Muscle of leg (tissue), 16 donors: Measurements from ENCODE around the gene OSBPL3. TPM values are rescaled to one million over a fixed set of nuclear protein-coding genes. Genes with fewer than 3 reads are reported as not detected.
"Not testable (repeated sequence)": the region's sequence is repeated elsewhere in the genome, so short reads cannot be mapped to it uniquely, and the experiment has no call there.

Source experiments
- DNase-seq: peaks from one replicate; pipeline ENCODE4 v3.0.0; 2013
- H3K27ac ChIP-seq: one replicate; pipeline ENCODE4 v1.5.1; 2013; ENCODE audit warnings: mild to moderate bottlenecking, low read length, control low read depth
- H3K27me3 ChIP-seq: one replicate; pipeline ENCODE4 v1.6.1; 2013; ENCODE audit warnings: low read length; ENCODE audit not compliant: control insufficient read depth, insufficient read depth
- H3K36me3 ChIP-seq: one replicate; pipeline ENCODE4 v1.6.1; 2013; ENCODE audit warnings: low read length; ENCODE audit not compliant: control insufficient read depth, insufficient read depth
- H3K4me1 ChIP-seq: one replicate; pipeline ENCODE4 v1.6.1; 2013; ENCODE audit warnings: low read length; ENCODE audit not compliant: control insufficient read depth, insufficient read depth
- H3K4me3 ChIP-seq: one replicate; pipeline ENCODE4 v1.5.1; 2013; ENCODE audit warnings: low read length, control low read depth
- H3K9me3 ChIP-seq: replicated peaks from 2 replicates; pipeline ENCODE4 v1.6.1; 2013; ENCODE audit warnings: low read depth, low read length; ENCODE audit not compliant: control insufficient read depth
- WGBS: methylation state at CpG from one replicate; pipeline ENCODE4 v1.1.5; 2013; ENCODE audit warnings: missing lambda C conversion rate; ENCODE audit not compliant: insufficient coverage; 5-methylcytosine and 5-hydroxymethylcytosine counted together
- long read RNA-seq, 11 donors: transcript quantifications; one replicate each; lab custom pipeline, GENCODE V29; 2026
- polyA plus RNA-seq, 8 donors: library from polyadenylated mRNA; unstranded; fragments of 120-200 nt; gene quantifications; one replicate each; pipeline versions ENCODE4 v1.2.1 to v1.2.3, GENCODE V29; 2013; ENCODE audit warnings: inconsistent platforms in 1 of 8, low replicate concordance in 1 of 8; ENCODE audit not compliant: insufficient read length in 8 of 8, insufficient read depth in 1 of 8
- total RNA-seq: library from RNA; stranded (reverse); fragments of 120-200 nt; gene quantifications from one replicate; pipeline ENCODE4 v1.2.4, GENCODE V29; 2013

The OSBPL3 gene
- 3.0 TPM for total RNA-seq
- polyA plus RNA-seq: 1 to 10 TPM; 2.4 to 5.1 (median 3.8) TPM
- long read RNA-seq, donor 1: 0 reads
- long read RNA-seq, donor 2: 0 reads
- long read RNA-seq, donor 3: 0 reads
- long read RNA-seq, donor 4: 0 reads
- long read RNA-seq, donor 5, full-length matches to known transcripts: 1 of 1 reads
- long read RNA-seq, donor 5, partial matches to known transcripts: 0 of 1 reads
- long read RNA-seq, donor 5, other reads (novel, unspliced or antisense): 0 of 1 reads
- long read RNA-seq, donor 6: 0 reads
- long read RNA-seq, donor 7: 0 reads
- long read RNA-seq, donor 8: 0 reads
- long read RNA-seq, donor 9: 0 reads
- long read RNA-seq, donor 10, full-length matches to known transcripts: 1 of 1 reads
- long read RNA-seq, donor 10, partial matches to known transcripts: 0 of 1 reads
- long read RNA-seq, donor 10, other reads (novel, unspliced or antisense): 0 of 1 reads
- long read RNA-seq, donor 11: 0 reads

- peaks cover 23% of the 10 kb centered on the region for H3K4me1 ChIP-seq
- H3K36me3 ChIP-seq: no peaks in the 10 kb centered on the region
- peak; percentile 97 for DNase-seq
- WGBS: under 1% methylated on average over 72 of the region's 73 CpGs
- H3K4me3 ChIP-seq: peak within 1 kb of the TSS; percentile 85
- H3K27me3 ChIP-seq: peaks cover 46% of the 10 kb centered on the region
- no peaks in the 10 kb centered on the region for H3K9me3 ChIP-seq
- H3K27ac ChIP-seq: peak within 1 kb of the TSS; percentile 88
These were observed at the start of gene OSBPL3 for GRCh38 chr7:24979863-24980533. TSS of gene OSBPL3 (minus strand) at chr7:24980178. CDS start at chr7:24892472, 87,706 bp downstream.

GRCh38 chr7:25029075-25029474 is 49.1 kb upstream of the OSBPL3 start:
- no CpG with 5 or more reads among the region's 1 CpG for WGBS
- Histone ChIP-seq H3K4me3 (no peak overlapping the region), H3K4me1 (no peaks in the 10 kb centered on the region), H3K27me3 (no peaks in the 10 kb centered on the region), H3K36me3 (no peaks in the 10 kb centered on the region), H3K27ac (no peak overlapping the region), H3K9me3 (no peaks in the 10 kb centered on the region)
- no peak for DNase-seq

GRCh38 chr7:25028370-25029021 is 48.5 kb upstream of the OSBPL3 start:
- no peaks in the 10 kb centered on the region for H3K4me1 ChIP-seq
- H3K4me3 ChIP-seq: no peak overlapping the region
- H3K36me3 ChIP-seq: no peaks in the 10 kb centered on the region
- no peaks in the 10 kb centered on the region for H3K27me3 ChIP-seq
- no peaks in the 10 kb centered on the region for H3K9me3 ChIP-seq
- WGBS: 50% methylated on average over 6 of the region's 8 CpGs
- peak; percentile 1 for DNase-seq
- H3K27ac ChIP-seq: no peak overlapping the region

- Histone ChIP-seq H3K36me3 (no peaks in the 10 kb centered on the region), H3K4me3 (no peak overlapping the region), H3K27ac (no peak overlapping the region), H3K27me3 (no peaks in the 10 kb centered on the region), H3K9me3 (no peaks in the 10 kb centered on the region), H3K4me1 (no peaks in the 10 kb centered on the region)
- 30% methylated on average over 3 of the region's 3 CpGs for WGBS
- DNase-seq: no peak
These were observed 46.2 kb upstream of the OSBPL3 start for GRCh38 chr7:25026156-25026555.

DNA sequence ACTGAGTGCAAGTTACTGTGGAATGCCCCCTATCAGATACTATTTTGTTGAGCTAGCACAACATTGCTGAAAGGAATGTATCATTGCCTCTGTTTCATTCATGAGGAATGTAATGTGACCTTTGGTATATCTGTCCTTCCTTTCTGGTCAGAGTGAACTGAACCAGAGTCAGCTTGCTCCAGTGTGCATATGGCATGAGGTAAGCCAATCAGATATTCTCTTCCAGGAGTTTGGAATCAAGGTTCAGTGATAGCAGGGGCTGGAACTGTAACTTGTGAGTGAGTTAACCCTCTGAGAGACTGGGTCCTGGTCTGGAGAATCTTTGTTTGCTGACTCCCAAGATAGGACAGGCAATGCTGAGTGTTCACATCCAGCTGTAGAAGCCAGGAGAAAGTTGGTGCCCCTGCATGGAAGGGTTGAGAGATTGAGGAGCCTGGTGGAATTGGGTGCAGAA is 45.3 kb upstream of the OSBPL3 start:
- Histone ChIP-seq H3K27me3 (no peaks in the 10 kb centered on the region), H3K4me3 (no peak overlapping the region), H3K4me1 (no peaks in the 10 kb centered on the region), H3K36me3 (no peaks in the 10 kb centered on the region), H3K27ac (no peak overlapping the region), H3K9me3 (no peaks in the 10 kb centered on the region)
- no peak for DNase-seq

GRCh38 chr7:25024066-25024465 is 44.1 kb upstream of the OSBPL3 start:
- H3K4me1 ChIP-seq: no peaks in the 10 kb centered on the region
- no CpG with 5 or more reads among the region's 2 CpGs for WGBS
- H3K9me3 ChIP-seq: no peaks in the 10 kb centered on the region
- H3K36me3 ChIP-seq: no peaks in the 10 kb centered on the region
- no peak for DNase-seq
- no peak overlapping the region for H3K4me3 ChIP-seq
- H3K27ac ChIP-seq: no peak overlapping the region
- no peaks in the 10 kb centered on the region for H3K27me3 ChIP-seq

- DNase-seq: not testable (repeated sequence)
These were observed 37.7 kb upstream of the OSBPL3 start for GRCh38 chr7:25017671-25018070.

DNA sequence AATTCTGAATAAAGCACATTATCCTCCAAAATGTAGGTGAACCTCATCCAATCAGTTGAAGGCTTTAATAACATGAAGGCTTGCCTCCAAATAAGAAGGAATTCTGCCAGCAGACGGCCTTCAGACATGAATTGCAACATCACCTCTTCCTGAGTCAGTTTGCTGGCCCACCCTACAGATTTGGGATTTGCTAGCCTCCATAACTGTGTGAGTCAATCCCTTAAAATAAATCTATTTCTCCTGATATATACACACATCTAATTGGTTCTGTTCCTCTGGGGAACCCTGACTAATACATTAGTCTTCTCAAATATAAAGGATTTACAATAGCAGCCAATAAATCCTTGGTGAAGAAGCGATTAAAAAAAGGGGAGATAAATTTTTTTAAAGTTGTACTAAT is 34.8 kb upstream of the OSBPL3 start:
- WGBS: no CpG with 5 or more reads among the region's 2 CpGs
- H3K27ac ChIP-seq: no peak overlapping the region
- H3K36me3 ChIP-seq: no peaks in the 10 kb centered on the region
- no peak overlapping the region for H3K4me3 ChIP-seq
- DNase-seq: no peak
- H3K27me3 ChIP-seq: no peaks in the 10 kb centered on the region
- no peaks in the 10 kb centered on the region for H3K9me3 ChIP-seq
- no peaks in the 10 kb centered on the region for H3K4me1 ChIP-seq

More at GRCh38 chr7:25017671-25018070, 37.7 kb upstream of the OSBPL3 start:
- not testable (repeated sequence) for H3K4me3 ChIP-seq, H3K27me3 ChIP-seq, H3K27ac ChIP-seq, H3K36me3 ChIP-seq, H3K4me1 ChIP-seq, H3K9me3 ChIP-seq
- no CpG with 5 or more reads among the region's 30 CpGs for WGBS

GRCh38 chr7:25012710-25013109 is 32.7 kb upstream of the OSBPL3 start:
- no CpG with 5 or more reads among the region's 3 CpGs for WGBS
- H3K27me3 ChIP-seq, H3K27ac ChIP-seq, H3K4me3 ChIP-seq, H3K9me3 ChIP-seq, H3K4me1 ChIP-seq, H3K36me3 ChIP-seq, DNase-seq: not testable (repeated sequence)

DNA sequence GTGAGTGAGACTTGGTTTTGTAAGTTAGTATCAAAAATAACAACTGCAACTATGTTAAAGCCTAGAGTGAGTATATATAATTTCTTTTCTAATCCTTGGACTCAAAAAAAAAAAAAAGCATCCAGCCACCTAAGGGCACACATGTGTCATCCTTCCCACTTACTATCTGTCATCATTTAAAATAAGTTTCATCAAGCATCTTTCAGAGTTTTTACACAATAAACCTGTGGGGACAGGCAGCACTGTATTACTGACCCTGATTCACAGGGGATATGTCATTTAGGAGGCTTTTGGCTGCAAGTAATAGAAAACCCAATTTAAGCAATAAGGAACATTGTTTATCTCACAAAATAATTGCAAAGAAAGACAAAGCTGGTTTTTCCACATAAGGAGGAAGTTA is 32.3 kb upstream of the OSBPL3 start:
- no peaks in the 10 kb centered on the region for H3K27me3 ChIP-seq
- no peaks in the 10 kb centered on the region for H3K36me3 ChIP-seq

More for the DNA sequence above, 32.3 kb upstream of the OSBPL3 start:
- DNase-seq: no peak
- Histone ChIP-seq H3K4me3 (no peak overlapping the region), H3K9me3 (peaks cover 4% of the 10 kb centered on the region), H3K27ac (no peak overlapping the region), H3K4me1 (no peaks in the 10 kb centered on the region)
